Measurements from ENCODE around the gene KANK4. TPM values are rescaled to one million over a fixed set of nuclear protein-coding genes. Genes with fewer than 3 reads are reported as not detected.

The KANK4 gene
- total and polyA plus RNA-seq, 2 of the 8 experiments (the other 6 are each of a cell fraction or from before 2014, with no cell fraction given) = 0.22 to 0.26 TPM

DNA sequence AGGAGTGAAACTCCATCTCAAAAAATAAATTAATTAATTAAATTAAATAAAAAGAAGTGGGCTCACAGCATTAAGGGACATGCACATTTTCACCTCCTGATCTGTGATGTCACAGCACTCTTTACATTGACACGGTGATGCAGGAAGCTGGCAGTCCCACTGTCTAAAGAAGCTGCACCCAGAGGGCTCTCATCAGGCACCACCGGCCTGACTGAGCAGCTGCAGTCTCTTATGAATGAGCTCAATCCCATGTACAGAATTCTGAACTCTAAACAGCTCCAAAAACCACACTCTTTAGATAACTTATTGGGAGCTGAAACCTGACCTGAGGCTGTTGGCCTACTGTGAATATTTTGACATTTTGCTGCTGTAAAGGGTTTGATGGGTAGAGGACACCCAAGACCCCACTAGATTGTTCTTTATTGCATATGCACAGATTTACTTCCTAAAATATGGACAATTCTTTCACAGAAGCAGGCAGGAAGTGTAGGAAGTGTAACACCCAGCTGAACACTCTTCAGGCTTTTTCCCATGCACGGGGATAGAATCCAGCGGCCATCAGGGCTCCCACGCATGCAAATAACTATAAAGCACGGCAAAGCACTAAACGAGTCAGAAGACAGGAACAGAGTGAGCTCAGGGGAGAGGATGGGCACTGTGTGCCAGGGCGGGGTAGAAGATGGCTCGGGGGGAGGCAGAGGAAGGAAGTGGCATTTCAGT lies 78.4 kb downstream of the KANK4 start:
- no peak overlapping the region for H2AFZ ChIP-seq (ENCODE audit: low read length)
- no peak for TF ChIP-seq ASH2L (IDR thresholded peaks at IDR 0.05; ENCODE audit: low read length)
- TF ChIP-seq SIN3A (conservative IDR thresholded peaks at IDR 0.05 in 1 of 2, IDR thresholded peaks at IDR 0.05 in 1 of 2; ENCODE audit: low read depth in 1 of 2, low read length in 2 of 2) = no peak
- TF ChIP-seq TAF7 (optimal IDR thresholded peaks at IDR 0.05; ENCODE audit: borderline replicate concordance, low read depth, low read length) = no peak
- TF ChIP-seq TEAD4 (IDR thresholded peaks at IDR 0.05; ENCODE audit: low read depth, low read length) = no peak
- TF ChIP-seq RNF2 (IDR thresholded peaks at IDR 0.05; ENCODE audit: borderline replicate concordance, low read depth, low read length, missing control alignments, poor library complexity, severe bottlenecking) = no peak
- TF ChIP-seq, protein P1, sequence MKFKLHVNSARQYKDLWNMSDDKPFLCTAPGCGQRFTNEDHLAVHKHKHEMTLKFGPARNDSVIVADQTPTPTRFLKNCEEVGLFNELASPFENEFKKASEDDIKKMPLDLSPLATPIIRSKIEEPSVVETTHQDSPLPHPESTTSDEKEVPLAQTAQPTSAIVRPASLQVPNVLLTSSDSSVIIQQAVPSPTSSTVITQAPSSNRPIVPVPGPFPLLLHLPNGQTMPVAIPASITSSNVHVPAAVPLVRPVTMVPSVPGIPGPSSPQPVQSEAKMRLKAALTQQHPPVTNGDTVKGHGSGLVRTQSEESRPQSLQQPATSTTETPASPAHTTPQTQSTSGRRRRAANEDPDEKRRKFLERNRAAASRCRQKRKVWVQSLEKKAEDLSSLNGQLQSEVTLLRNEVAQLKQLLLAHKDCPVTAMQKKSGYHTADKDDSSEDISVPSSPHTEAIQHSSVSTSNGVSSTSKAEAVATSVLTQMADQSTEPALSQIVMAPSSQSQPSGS (IDR thresholded peaks at IDR 0.05; ENCODE audit: low read length) = no peak
- TF ChIP-seq HDAC6 (IDR thresholded peaks at IDR 0.05; ENCODE audit: low read depth, low read length) = no peak
- no peak for TF ChIP-seq SP2 (IDR thresholded peaks at IDR 0.05; ENCODE audit: low read length)
- TF ChIP-seq CBX5 (IDR thresholded peaks at IDR 0.05; ENCODE audit: low read depth, low read length) = no peak
- no peak for TF ChIP-seq BACH1 (IDR thresholded peaks at IDR 0.05; ENCODE audit: low read length)

More for the DNA sequence above, 78.4 kb downstream of the KANK4 start:
- Histone ChIP-seq H3K9me3 (ENCODE audit: insufficient read depth in 2 of 2, low read depth in 1 of 2, low read length in 1 of 2) (peaks cover 0 to 9% of the 10 kb centered on the region in 2 experiments; a peak in 1 of 4 replicates), H2AK5ac (ENCODE audit: low read depth, low read length) (no peak overlapping the region), H2BK15ac (ENCODE audit: low read length) (no peak overlapping the region), H4K20me1 (replicated peaks in 1 of 2; ENCODE audit: control insufficient read depth in 1 of 2, insufficient read depth in 2 of 2, low read length in 2 of 2) (no peaks in the 10 kb centered on the region), H4K8ac (ENCODE audit: extremely low read depth, insufficient read depth, low read length) (no peak overlapping the region), H3K14ac (ENCODE audit: insufficient read length) (no peak overlapping the region), H2BK12ac (ENCODE audit: low read depth, low read length) (no peak overlapping the region), H4K91ac (replicated peaks; ENCODE audit: insufficient read length, low read length) (no peak overlapping the region), H2BK5ac (ENCODE audit: low read depth, low read length) (no peak overlapping the region), H3K4me1 (replicated peaks in 1 of 4; ENCODE audit: control insufficient read depth in 3 of 4, insufficient read depth in 4 of 4, low read length in 3 of 4) (peaks cover 0 to 9% (median 7%) of the 10 kb centered on the region in 4 experiments; a peak in 6 of 7 replicates), H3K79me2 (ENCODE audit: control insufficient read depth in 1 of 2, insufficient read depth in 2 of 2, low read length in 2 of 2) (no peaks in the 10 kb centered on the region), H3K56ac (replicated peaks; ENCODE audit: insufficient read length, low read depth, low read length) (no peak overlapping the region), H3K27me3 (replicated peaks in 1 of 4; ENCODE audit: control insufficient read depth in 3 of 4, extremely low read depth in 1 of 4, insufficient read depth in 3 of 4, low read length in 3 of 4) (no peaks in the 10 kb centered on the region; a peak in 1 of 7 replicates), H3K23ac (ENCODE audit: insufficient read length) (no peak overlapping the region), H3K9ac (replicated peaks in 1 of 4; ENCODE audit: extremely low read depth in 1 of 4, low read depth in 3 of 4, low read length in 3 of 4) (no peak overlapping the region), H4K5ac (ENCODE audit: insufficient read length, low read depth, low read length) (no peak overlapping the region), H3K27ac (ENCODE audit: low read depth, low read length) (no peak overlapping the region), H3K23me2 (ENCODE audit: low read depth, low read length) (no peaks in the 10 kb centered on the region), H3K4me3 (ENCODE audit: extremely low read depth in 1 of 4, insufficient read depth in 2 of 4, low read depth in 3 of 4, low read length in 4 of 4) (no peak overlapping the region), H3K18ac (ENCODE audit: extremely low read depth, low read length) (no peak overlapping the region), H3K4ac (replicated peaks; ENCODE audit: insufficient read length, low read depth, low read length) (no peak overlapping the region), H2BK20ac (ENCODE audit: low read length) (no peak overlapping the region), H2BK120ac (replicated peaks; ENCODE audit: low read depth, low read length) (no peak overlapping the region), H3K4me2 (ENCODE audit: insufficient read depth in 1 of 2, low read depth in 2 of 2, low read length in 2 of 2) (no peak overlapping the region), H3K79me1 (ENCODE audit: low read depth, low read length) (no peaks in the 10 kb centered on the region), H3K36me3 (ENCODE audit: control insufficient read depth in 2 of 4, insufficient read depth in 4 of 4, low read length in 3 of 4) (no peaks in the 10 kb centered on the region; a peak in 1 of 8 replicates)
- DNase-seq (ENCODE audit: low read depth in 1 of 2, low spot score in 2 of 2) (no peak), FAIRE-seq (no peak)
- CTCF ChIA-PET (ENCODE audit: partially characterized antibody) = interaction anchor here (0.9 to 2.4 kb wide), 5 partner anchors 10 to 154 kb away, joined by 3 to 5 read pairs (median 4); no protein-coding TSS in a partner anchor
- WGBS, 2 experiments (ENCODE audit: extremely low coverage in 1 of 2, insufficient coverage in 1 of 2, insufficient read length in 1 of 2, insufficient replicate concordance in 2 of 2, low coverage in 1 of 2, low lambda C conversion rate in 2 of 2, missing lambda C conversion rate in 1 of 2) = 85% methylated on average over 9 of the region's 9 CpGs; no CpG with 5 or more reads in 1 of the 2 experiments
- POLR2A ChIA-PET (ENCODE audit: partially characterized antibody) = interaction anchor here (0.9 to 2.2 kb wide), 5 partner anchors 10 to 36 kb away, joined by 3 to 6 read pairs (median 5); no protein-coding TSS in a partner anchor

Data from H1 (cell line).